Fibroblast of skin of back (primary cell): ENCODE results near the gene ITGA8.
"Not testable (repeated sequence)": the region's sequence is repeated elsewhere in the genome, so short reads cannot be mapped to it uniquely, and the experiment has no call there.

ENCODE experiments used
- DNase-seq: peaks from one replicate; pipeline ENCODE4 v3.0.0-alpha.2; 2013

ITGA8 gene

DNA sequence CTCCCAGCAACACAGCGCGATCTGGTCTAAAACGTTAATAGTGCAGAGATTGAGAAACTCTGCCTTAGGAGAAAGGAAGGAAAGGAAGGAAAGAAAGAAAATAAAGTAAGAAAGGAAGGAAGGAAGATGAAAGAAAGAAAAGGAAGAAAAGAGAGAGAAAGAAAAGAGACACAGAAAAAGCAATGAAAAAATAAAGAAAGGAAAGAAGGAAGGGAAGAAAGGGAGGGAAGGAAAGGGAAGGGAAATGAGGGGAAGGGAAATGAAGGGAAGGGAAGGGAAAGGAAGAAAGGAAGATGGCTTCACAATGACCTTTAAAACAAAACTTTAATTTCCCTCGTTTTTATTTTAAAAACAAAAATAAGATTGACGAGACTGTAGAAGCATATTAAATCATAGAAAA is 173.1 kb downstream of the ITGA8 start:
- no peak for DNase-seq

DNA sequence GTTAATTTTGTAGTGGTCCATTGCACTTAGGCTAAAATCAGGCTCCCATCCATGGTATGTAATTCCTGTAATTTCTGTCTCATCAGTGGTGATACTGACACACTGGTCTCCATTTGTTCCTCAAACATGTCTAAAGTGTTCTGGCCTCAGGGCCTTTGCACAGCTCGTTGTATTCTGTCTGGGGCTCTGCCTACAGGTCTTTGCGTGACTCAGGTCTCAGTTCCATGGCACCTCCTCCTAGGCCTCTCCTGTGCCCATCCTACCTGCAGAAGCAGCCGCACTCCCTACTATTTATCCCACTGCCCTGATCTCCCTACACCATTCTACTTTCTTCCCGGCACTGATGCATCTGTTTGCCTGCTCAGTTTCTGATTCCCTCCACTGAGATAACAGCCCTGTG is 173.8 kb downstream of the ITGA8 start:
- DNase-seq = no peak

GRCh38 chr10:15545266-15545665 is 174.5 kb downstream of the ITGA8 start:
- DNase-seq = no peak

GRCh38 chr10:15543994-15544393 is 175.7 kb downstream of the ITGA8 start:
- DNase-seq = no peak

- no peak for DNase-seq
Observed at GRCh38 chr10:15542817-15543216, 176.9 kb downstream of the ITGA8 start.

GRCh38 chr10:15541376-15541775 is 178.3 kb downstream of the ITGA8 start:
- no peak for DNase-seq

GRCh38 chr10:15540727-15541126 is 179.0 kb downstream of the ITGA8 start:
- peak; percentile 23 for DNase-seq

DNA sequence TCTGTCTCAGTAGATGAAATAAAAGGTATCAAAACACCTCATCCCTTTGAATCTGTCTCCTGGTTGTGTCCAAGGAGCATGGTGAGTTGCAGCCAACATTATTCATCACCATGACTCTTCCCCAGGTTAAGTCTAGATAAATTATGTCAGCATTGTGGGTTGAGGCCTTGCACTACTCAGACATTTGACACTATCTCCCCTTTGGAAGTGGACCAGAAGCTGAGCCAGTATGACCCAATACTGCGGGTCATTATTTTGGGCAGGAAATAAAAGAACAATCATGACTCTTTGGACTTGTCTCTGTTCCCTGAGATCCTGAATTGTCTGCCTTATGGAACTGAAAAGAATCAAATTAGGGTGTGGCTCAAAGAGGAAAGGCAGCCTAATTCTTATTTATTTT is 180.5 kb downstream of the ITGA8 start:
- DNase-seq = no peak

- DNase-seq = not testable (repeated sequence)
Observed at GRCh38 chr10:15534928-15535538, 184.7 kb downstream of the ITGA8 start.

- DNase-seq = peak; percentile 39
Observed at GRCh38 chr10:15531927-15532722, 187.6 kb downstream of the ITGA8 start.

DNA sequence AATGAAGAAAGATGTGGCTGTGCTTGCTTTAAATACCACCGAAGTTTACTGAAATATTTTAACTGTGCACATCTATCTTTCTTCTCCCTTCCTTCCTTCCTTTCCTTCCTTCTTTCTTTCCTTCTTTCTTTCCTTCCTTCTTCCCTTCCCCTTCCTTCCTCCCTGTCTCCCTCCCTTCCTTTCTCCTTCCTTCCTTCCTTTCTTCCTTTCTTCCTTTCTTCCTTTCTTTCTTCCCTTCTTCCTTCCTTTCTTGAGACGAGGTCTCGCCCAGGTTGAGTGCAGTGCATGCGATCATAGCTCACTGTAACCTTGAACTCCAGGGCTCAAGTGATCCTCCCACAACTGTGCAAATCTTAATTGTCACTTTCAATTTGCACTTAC is 190.9 kb downstream of the ITGA8 start:
- no peak for DNase-seq

GRCh38 chr10:15526754-15527153 is 193.0 kb downstream of the ITGA8 start:
- DNase-seq = no peak

DNA sequence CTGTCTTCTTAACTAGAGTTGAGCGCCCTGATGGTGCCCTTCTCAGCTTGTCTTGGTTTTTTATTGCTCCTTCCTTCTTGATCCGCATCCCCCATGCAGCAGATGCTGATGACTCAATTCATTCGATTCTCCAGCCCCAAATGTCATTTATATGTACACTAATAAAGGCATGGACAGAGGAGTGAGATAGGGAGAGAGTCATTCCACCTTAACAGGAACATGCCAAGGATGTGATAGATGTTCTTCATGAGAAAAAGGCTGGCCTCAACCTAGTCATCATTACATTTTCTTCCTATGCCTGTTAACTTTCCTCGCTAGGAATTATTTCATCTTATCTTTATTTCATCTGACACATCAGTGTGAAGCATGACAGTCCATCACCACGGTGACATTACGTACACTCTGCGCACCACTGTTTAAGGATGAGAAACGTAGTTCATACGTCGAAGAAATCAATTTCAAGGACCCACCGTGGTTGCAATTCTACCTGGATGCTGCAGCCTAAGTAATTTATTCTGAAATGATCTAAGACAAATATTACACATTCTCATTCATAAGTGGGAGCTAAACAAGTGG is 198.3 kb downstream of the ITGA8 start:
- no peak for DNase-seq

GRCh38 chr10:15518250-15518649 is 201.5 kb downstream of the ITGA8 start:
- DNase-seq = peak; percentile 60

DNA sequence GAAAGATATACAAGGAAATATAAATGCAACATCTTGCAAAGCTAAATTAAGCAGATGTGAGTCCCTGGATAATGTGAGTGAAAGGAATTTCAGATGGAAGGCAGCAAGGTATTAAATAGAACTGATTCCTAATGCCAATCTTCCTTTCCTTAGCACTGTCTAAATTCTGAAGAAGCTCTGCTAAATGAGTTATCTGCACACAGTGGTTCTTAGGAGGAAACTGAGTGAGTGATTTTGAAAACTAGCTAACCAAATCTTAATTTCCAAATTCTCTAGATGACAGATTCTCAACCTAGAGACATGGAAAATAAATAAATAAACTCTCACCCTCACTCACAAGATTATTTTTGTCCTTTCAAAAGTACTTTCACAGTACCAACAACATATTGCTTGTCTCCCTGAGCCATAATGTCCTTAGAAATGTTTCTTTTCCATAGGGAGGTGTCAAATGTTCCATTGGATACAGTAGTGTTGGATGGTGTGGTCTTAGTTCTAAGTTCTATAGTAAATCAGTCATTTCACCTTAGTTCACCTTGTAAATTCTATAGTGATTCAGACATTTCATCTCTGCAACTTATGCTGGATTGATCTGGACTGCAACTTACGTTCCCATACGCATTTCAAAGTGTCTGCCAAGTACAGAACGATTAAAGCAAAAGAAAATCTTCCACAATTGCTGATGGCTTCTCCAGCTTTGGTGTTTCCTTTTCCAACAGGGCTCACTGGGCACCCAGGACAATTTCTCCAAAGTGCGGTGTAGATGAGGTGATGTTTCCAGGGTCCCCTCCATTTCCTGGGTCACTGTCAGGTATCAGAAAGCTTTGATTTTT is 203.3 kb downstream of the ITGA8 start:
- DNase-seq = no peak

- peak; percentile 18 for DNase-seq
Observed at GRCh38 chr10:15515202-15515601, 204.5 kb downstream of the ITGA8 start.

GRCh38 chr10:15510963-15511362 is 208.8 kb downstream of the ITGA8 start:
- no peak for DNase-seq

- no peak for DNase-seq
Observed at GRCh38 chr10:15505329-15505728, 214.4 kb downstream of the ITGA8 start.

- DNase-seq = peak; percentile 87
Observed at GRCh38 chr10:15504101-15504840, 215.5 kb downstream of the ITGA8 start.

DNA sequence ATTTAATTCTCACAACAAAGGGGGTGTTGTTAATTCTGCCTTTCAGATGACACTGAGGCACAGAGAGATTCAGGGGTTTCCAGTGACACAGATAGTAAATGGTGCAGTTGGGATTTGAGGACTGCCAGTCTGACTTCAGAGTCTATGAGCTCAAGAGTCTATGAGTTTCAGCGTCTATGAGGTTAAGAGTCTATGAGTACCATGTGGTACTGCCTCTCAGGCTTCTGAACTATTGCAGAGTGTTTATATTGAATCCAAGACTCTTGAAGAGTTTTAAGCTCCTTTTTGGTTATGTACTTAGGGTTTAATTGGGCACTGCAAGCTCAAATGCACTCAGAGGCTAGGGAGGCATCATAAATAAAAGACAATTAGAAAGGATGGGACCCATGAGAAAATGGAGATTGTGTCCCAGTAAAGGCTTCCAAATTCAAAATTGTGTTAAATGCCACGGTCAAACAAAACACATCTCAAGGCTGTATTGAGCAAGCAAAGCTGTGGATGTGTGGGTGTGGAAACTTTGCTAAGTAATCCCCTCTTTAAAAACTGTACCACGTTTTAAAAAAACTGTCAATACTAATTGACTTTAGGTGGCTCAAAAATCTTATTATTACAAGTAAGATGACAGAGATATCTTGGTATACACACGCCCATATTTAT is 224.7 kb downstream of the ITGA8 start:
- no peak for DNase-seq

DNA sequence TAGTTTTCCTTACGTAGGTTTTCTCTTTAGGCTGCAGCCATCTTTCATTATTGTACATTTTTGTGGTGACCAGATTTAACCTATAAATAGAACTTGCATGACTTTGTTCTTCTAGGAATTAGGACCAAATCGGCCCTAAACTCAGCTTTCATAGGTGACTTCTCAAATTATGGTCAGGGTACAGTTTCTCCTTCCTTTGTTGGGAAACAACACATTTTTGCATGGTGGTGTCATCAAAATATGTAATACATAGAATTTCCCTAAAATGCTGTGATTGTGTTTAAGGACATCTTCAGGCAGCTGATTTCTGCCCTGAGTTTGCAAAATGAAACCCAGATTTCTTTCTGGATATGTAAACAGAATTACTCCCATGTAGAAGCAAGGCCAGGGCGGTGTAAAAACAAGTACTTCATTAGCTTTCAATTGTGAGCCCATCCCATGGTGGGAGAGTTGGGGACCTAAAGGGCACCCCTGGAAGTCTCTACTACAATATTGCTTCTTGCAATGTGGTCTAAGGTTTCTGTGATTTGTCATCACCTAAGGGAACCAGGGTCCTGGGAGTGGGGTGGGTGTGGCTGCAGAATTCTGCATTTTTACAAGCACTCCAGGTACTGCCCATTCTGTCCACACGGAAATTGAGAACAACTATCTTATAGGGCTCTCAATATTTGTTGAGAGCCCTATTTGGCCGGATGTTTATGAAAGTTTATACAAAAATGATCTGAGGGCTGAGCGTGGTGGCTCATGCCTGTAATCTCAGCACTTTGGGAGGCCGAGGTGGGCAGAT is 227.7 kb downstream of the ITGA8 start:
- peak; percentile 47 for DNase-seq
